Activated gamma-delta T cell treated with Interleukin-2 at 50 U/mL for 16 hours (primary cell): ENCODE data around the gene VPS13D.
"Not testable (repeated sequence)": the region's sequence is repeated elsewhere in the genome, so short reads cannot be mapped to it uniquely, and the experiment has no call there.

Experiments used
- DNase-seq: peaks from one replicate; pipeline ENCODE4 v3.0.0-alpha.2; 2020

Gene VPS13D

GRCh38 chr1:12530462-12531178 lies 300.8 kb downstream of the VPS13D start:
- DNase-seq = no peak

GRCh38 chr1:12531179-12531499 lies 301.3 kb downstream of the VPS13D start:
- DNase-seq = no peak

GRCh38 chr1:12532405-12533315 lies 302.8 kb downstream of the VPS13D start:
- DNase-seq = no peak

GRCh38 chr1:12536023-12536639 lies 306.3 kb downstream of the VPS13D start:
- DNase-seq = no peak

GRCh38 chr1:12537294-12537693 lies 307.5 kb downstream of the VPS13D start:
- DNase-seq = no peak

- DNase-seq = no peak
These were observed 308.2 kb downstream of the VPS13D start for GRCh38 chr1:12537906-12538461.

- not testable (repeated sequence) for DNase-seq
These were observed 308.7 kb downstream of the VPS13D start for GRCh38 chr1:12538536-12538935.

GRCh38 chr1:12539320-12539704 lies 309.5 kb downstream of the VPS13D start:
- DNase-seq = no peak

GRCh38 chr1:12539705-12540579 lies 310.1 kb downstream of the VPS13D start:
- no peak for DNase-seq

- DNase-seq = no peak
These were observed 310.9 kb downstream of the VPS13D start for GRCh38 chr1:12540580-12541273.

GRCh38 chr1:12541274-12542137 lies 311.7 kb downstream of the VPS13D start:
- no peak for DNase-seq

- no peak for DNase-seq
These were observed 312.3 kb downstream of the VPS13D start for GRCh38 chr1:12542138-12542465.

- no peak for DNase-seq
These were observed 313.1 kb downstream of the VPS13D start for GRCh38 chr1:12542616-12543592.

GRCh38 chr1:12543740-12544154 lies 313.9 kb downstream of the VPS13D start:
- DNase-seq = no peak

GRCh38 chr1:12544357-12544756 lies 314.5 kb downstream of the VPS13D start:
- no peak for DNase-seq

- no peak for DNase-seq
These were observed 315.2 kb downstream of the VPS13D start for GRCh38 chr1:12544992-12545391.

- no peak for DNase-seq
These were observed 317.1 kb downstream of the VPS13D start for GRCh38 chr1:12546771-12547585.

GRCh38 chr1:12547586-12548225 lies 317.9 kb downstream of the VPS13D start:
- no peak for DNase-seq
